ENCODE measurements around the gene TUFT1. TPM values are rescaled to one million over a fixed set of nuclear protein-coding genes. Genes with fewer than 3 reads are reported as not detected.

Gene TUFT1
- 1.3 TPM for total RNA-seq (2013)
- polyA plus RNA-seq, result 1 to 10 TPM; 1.5 to 1.7 (median 1.6) TPM
- polyA minus RNA-seq, result 0.97 and 1.2 TPM in 2 replicates
- 7.5 to 56.9 (median 28.4) reads per million in 11 experiments for total RNA-seq

- no peaks in the 10 kb centered on the region for H3K9me3 Mint-ChIP-seq
- H3K4me3 ChIP-seq (replicated peaks in 1 of 3; ENCODE audit: low read depth in 2 of 3, low read length in 3 of 3), result peak within 1 kb of the TSS; percentile 59 to 87 (median 78)
- H4K20me1 ChIP-seq (ENCODE audit: insufficient read depth, low read length), result no peaks in the 10 kb centered on the region
- intact Hi-C loops (cut with micrococcal nuclease), result loop anchor here in 1 of 2 donors (5.0 kb wide), 1 partner anchor 83 kb away; the partner anchor contains the start of gene POGZ
- peak within 1 kb of the TSS; percentile 70 to 89 (median 83) for H3K27ac Mint-ChIP-seq
- H3K4me3 Mint-ChIP-seq, result peak within 1 kb of the TSS; percentile 95 to 96
- H3K9ac ChIP-seq (ENCODE audit: insufficient read depth, low read length, poor library complexity, severe bottlenecking), result peak within 1 kb of the TSS; percentile 58
- peaks cover 5 to 20% of the 10 kb centered on the region in 2 donors for H3K27me3 ChIP-seq (ENCODE audit: control insufficient read depth in 2 of 2, insufficient read depth in 2 of 2, low read length in 2 of 2)
- H2AFZ ChIP-seq (ENCODE audit: insufficient read depth, low read depth, low read length, poor library complexity, severe bottlenecking), result peak within 1 kb of the TSS; percentile 78
- peaks cover 21 to 30% (median 27%) of the 10 kb centered on the region in 3 donors for H3K27me3 Mint-ChIP-seq (ENCODE audit: low read depth in 3 of 3)
- peaks cover 24% of the 10 kb centered on the region for H3K4me1 Mint-ChIP-seq
- H3K27ac ChIP-seq (ENCODE audit: low read depth in 1 of 2, low read length in 2 of 2), result peak within 1 kb of the TSS; percentile 25 to 57
- H3K4me2 ChIP-seq (replicated peaks; ENCODE audit: extremely low read depth, low read length, poor library complexity, severe bottlenecking), result peak within 1 kb of the TSS; percentile 91
- no peaks in the 10 kb centered on the region for H3K79me2 ChIP-seq (ENCODE audit: insufficient read depth, low read length)
- peaks cover 21% of the 10 kb centered on the region in 2 donors for H3K4me1 ChIP-seq (ENCODE audit: control insufficient read depth in 1 of 2, insufficient read depth in 2 of 2, low read length in 2 of 2)
- no peaks in the 10 kb centered on the region for H3K36me3 ChIP-seq (replicated peaks in 1 of 2; ENCODE audit: control insufficient read depth in 1 of 2, insufficient read depth in 2 of 2, low read length in 2 of 2)
- DNase-seq, result peak; percentile 81 to 88 (median 86)
- peaks cover 0 to 5% of the 10 kb centered on the region in 2 donors for H3K36me3 Mint-ChIP-seq
- WGBS (ENCODE audit: insufficient coverage), result under 1% methylated on average over 66 of the region's 70 CpGs
- no peaks in the 10 kb centered on the region for H3K9me3 ChIP-seq (replicated peaks in 1 of 2; ENCODE audit: control insufficient read depth in 1 of 2, insufficient read depth in 1 of 2, low read length in 2 of 2)
- TF ChIP-seq CTCF (IDR thresholded peaks at IDR 0.05), result no peak
Observed at GRCh38 chr1:151540021-151540981, at the start of gene TUFT1. TSS of gene TUFT1 (plus strand) at chr1:151540309. CDS start at chr1:151540367, 58 bp downstream.

- Histone ChIP-seq H3K27me3 (ENCODE audit: control insufficient read depth in 2 of 2, insufficient read depth in 2 of 2, low read length in 2 of 2) (no peaks in the 10 kb centered on the region), H3K4me2 (replicated peaks; ENCODE audit: extremely low read depth, low read length, poor library complexity, severe bottlenecking) (no peak overlapping the region), H3K36me3 (replicated peaks in 1 of 2; ENCODE audit: control insufficient read depth in 1 of 2, insufficient read depth in 2 of 2, low read length in 2 of 2) (no peaks in the 10 kb centered on the region), H4K20me1 (ENCODE audit: insufficient read depth, low read length) (no peaks in the 10 kb centered on the region), H3K9me3 (replicated peaks in 1 of 2; ENCODE audit: control insufficient read depth in 1 of 2, insufficient read depth in 1 of 2, low read length in 2 of 2) (no peaks in the 10 kb centered on the region), H2AFZ (ENCODE audit: insufficient read depth, low read depth, low read length, poor library complexity, severe bottlenecking) (no peak overlapping the region), H3K9ac (ENCODE audit: insufficient read depth, low read length, poor library complexity, severe bottlenecking) (no peak overlapping the region), H3K79me2 (ENCODE audit: insufficient read depth, low read length) (no peaks in the 10 kb centered on the region), H3K27ac (ENCODE audit: low read depth in 1 of 2, low read length in 2 of 2) (no peak overlapping the region), H3K4me1 (ENCODE audit: control insufficient read depth in 1 of 2, insufficient read depth in 2 of 2, low read length in 2 of 2) (no peaks in the 10 kb centered on the region), H3K4me3 (replicated peaks in 1 of 3; ENCODE audit: low read depth in 2 of 3, low read length in 3 of 3) (no peak overlapping the region)
- no peak for TF ChIP-seq CTCF (IDR thresholded peaks at IDR 0.05)
- intact Hi-C loops (cut with micrococcal nuclease), result no loop called here
- no peaks in the 10 kb centered on the region for H3K9me3 Mint-ChIP-seq
- DNase-seq, result no peak
- WGBS (ENCODE audit: insufficient coverage), result 91% methylated on average over 4 of the region's 5 CpGs
- no peaks in the 10 kb centered on the region for H3K4me1 Mint-ChIP-seq
- no peak overlapping the region for H3K27ac Mint-ChIP-seq
- H3K27me3 Mint-ChIP-seq (ENCODE audit: low read depth in 3 of 3), result peaks cover 4 to 15% (median 8%) of the 10 kb centered on the region in 3 donors
- H3K36me3 Mint-ChIP-seq, result no peaks in the 10 kb centered on the region
- no peak overlapping the region for H3K4me3 Mint-ChIP-seq
Observed at GRCh38 chr1:151491641-151492040, 48.5 kb upstream of the TUFT1 start.

Data from CD14-positive monocyte (primary cell).